Stomach (tissue), 4 donors: ENCODE measurements around the gene GPR151.

Experiments used
- EP300 ChIP-seq: sonication (generic); formaldehyde crosslinking; IDR thresholded peaks from one replicate; pipeline ENCODE4 v1.6.1; 2017; ENCODE audit warnings: antibody characterized with exemption
- POLR2A ChIP-seq, 4 donors: fragments of 450-650 bp; IDR thresholded peaks; one replicate each; pipeline ENCODE4 v1.6.1; 2016; ENCODE audit warnings: antibody characterized with exemption in 4 of 4, control low read depth in 2 of 4, mild to moderate bottlenecking in 1 of 4, moderate library complexity in 1 of 4
- POLR2AphosphoS5 ChIP-seq, 3 donors: sonication (generic); formaldehyde crosslinking; IDR thresholded peaks; one replicate each; pipeline ENCODE4 v1.6.1; 2016; ENCODE audit warnings: antibody characterized with exemption in 3 of 3
- TF ChIP-seq, protein P1 (sequence below), 7 experiments: fragments of 450-650 bp in 4 of 7; fragments of 200-600 bp in 3 of 7; sonication (generic) in 3 of 7; IDR thresholded peaks; one replicate each; pipeline ENCODE4 v1.5.1; 2016 to 2019; ENCODE audit warnings: antibody characterized with exemption in 7 of 7, control low read depth in 2 of 7, mild to moderate bottlenecking in 1 of 7

DNA sequence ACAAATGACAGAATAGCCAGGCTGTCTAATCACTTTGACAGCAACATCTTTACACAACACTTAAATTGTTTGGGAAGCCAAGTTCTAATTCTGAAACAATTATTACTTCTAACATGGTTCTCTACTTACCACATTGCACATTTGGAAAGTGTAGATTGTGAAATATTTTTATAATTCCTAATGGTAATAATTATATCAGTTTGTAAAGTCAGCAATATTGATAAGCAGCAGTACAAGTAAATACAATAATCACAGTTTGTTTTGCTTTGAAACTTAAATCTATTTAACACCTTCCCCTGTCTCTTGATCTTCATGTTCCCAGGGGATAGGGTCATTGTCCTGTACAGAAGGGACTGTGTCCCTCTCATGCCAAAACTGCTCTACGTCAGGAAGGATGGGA, 1.4 kb downstream of the GPR151 start:
- TF ChIP-seq, protein P1, sequence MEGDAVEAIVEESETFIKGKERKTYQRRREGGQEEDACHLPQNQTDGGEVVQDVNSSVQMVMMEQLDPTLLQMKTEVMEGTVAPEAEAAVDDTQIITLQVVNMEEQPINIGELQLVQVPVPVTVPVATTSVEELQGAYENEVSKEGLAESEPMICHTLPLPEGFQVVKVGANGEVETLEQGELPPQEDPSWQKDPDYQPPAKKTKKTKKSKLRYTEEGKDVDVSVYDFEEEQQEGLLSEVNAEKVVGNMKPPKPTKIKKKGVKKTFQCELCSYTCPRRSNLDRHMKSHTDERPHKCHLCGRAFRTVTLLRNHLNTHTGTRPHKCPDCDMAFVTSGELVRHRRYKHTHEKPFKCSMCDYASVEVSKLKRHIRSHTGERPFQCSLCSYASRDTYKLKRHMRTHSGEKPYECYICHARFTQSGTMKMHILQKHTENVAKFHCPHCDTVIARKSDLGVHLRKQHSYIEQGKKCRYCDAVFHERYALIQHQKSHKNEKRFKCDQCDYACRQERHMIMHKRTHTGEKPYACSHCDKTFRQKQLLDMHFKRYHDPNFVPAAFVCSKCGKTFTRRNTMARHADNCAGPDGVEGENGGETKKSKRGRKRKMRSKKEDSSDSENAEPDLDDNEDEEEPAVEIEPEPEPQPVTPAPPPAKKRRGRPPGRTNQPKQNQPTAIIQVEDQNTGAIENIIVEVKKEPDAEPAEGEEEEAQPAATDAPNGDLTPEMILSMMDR (IDR thresholded peaks at IDR 0.05), result no peak
- TF ChIP-seq POLR2A (IDR thresholded peaks at IDR 0.05) (no peak), EP300 (no peak), POLR2AphosphoS5 (IDR thresholded peaks at IDR 0.05) (no peak)
